SK-N-SH (cell line): ENCODE results near the gene ASTL. TPM values are rescaled to one million over a fixed set of nuclear protein-coding genes. Genes with fewer than 3 reads are reported as not detected.

Experiments used
- CTCF ChIA-PET: fragments of 300-600, 350-600 bp; formaldehyde crosslinking; extraction: SDS; loops from one replicate; lab custom pipeline; 2021; lab: Yijun Ruan, JAX
- POLR2A ChIA-PET: fragments of 350-600 bp; sonication (Branson Sonifier 250); formaldehyde crosslinking; extraction: SDS; loops from one replicate; lab custom pipeline; 2020; ENCODE audit warnings: antibody characterized with exemption, inconsistent platforms; lab: Yijun Ruan, JAX
- DNase-seq: peaks from one replicate; pipeline ENCODE4 v3.0.0; 2012
- H2AFZ ChIP-seq: fragments of 200-600 bp; sonication (generic); 2 replicates; pipeline ENCODE4 v1.8.1; 2016; ENCODE audit warnings: antibody characterized with exemption, mild to moderate bottlenecking, low read depth
- H3F3A ChIP-seq: fragments of 200-600 bp; sonication (generic); replicated peaks from 2 replicates; pipeline ENCODE3; 2016; ENCODE audit warnings: antibody characterized with exemption, mild to moderate bottlenecking; ENCODE audit not compliant: insufficient read depth
- H3K27ac ChIP-seq, 2 experiments: fragments of 200-500 bp in 1 of 2; fragments of 200-600 bp in 1 of 2; sonication (Bioruptor generic) in 1 of 2; sonication (generic), shearing (Covaris generic) in 1 of 2; 2 replicates each; pipeline versions ENCODE4 v1.5.1 to v1.6.1; 2014 to 2016; ENCODE audit warnings: low read depth in 2 of 2, inconsistent platforms in 1 of 2, low read length in 1 of 2, mild to moderate bottlenecking in 1 of 2, mixed read lengths in 1 of 2
- H3K27me3 ChIP-seq: fragments of 200-600 bp; sonication (generic), shearing (Covaris generic); 2 replicates; pipeline ENCODE4 v1.6.1; 2016; ENCODE audit warnings: mixed run types; ENCODE audit not compliant: insufficient read depth
- H3K36me3 ChIP-seq, 2 experiments: fragments of 200-500 bp in 1 of 2; fragments of 200-600 bp in 1 of 2; sonication (Bioruptor generic) in 1 of 2; sonication (generic) in 1 of 2; replicated peaks in 1 of 2; 2 replicates each; pipeline versions ENCODE3 to v1.5.1; 2014 to 2016; ENCODE audit warnings: low read length in 1 of 2, mild to moderate bottlenecking in 1 of 2; ENCODE audit not compliant: insufficient read depth in 2 of 2, control insufficient read depth in 1 of 2
- H3K4me1 ChIP-seq, 2 experiments: fragments of 200-500 bp in 1 of 2; fragments of 200-600 bp in 1 of 2; sonication (Bioruptor generic) in 1 of 2; sonication (generic), shearing (Covaris generic) in 1 of 2; 2 replicates each; pipeline versions ENCODE4 v1.5.1 to v1.6.1; 2014 to 2016; ENCODE audit warnings: low read depth in 1 of 2, low read length in 1 of 2, mixed run types in 1 of 2; ENCODE audit not compliant: insufficient read depth in 2 of 2, control insufficient read depth in 1 of 2
- H3K4me2 ChIP-seq: fragments of 200-600 bp; sonication (generic), shearing (Covaris generic); 2 replicates; pipeline ENCODE4 v1.6.1; 2017; ENCODE audit warnings: mixed run types
- H3K4me3 ChIP-seq, 2 experiments: fragments of 200-500 bp in 1 of 2; fragments of 200-600 bp in 1 of 2; sonication (Bioruptor generic) in 1 of 2; sonication (generic), shearing (Covaris generic) in 1 of 2; 2 replicates each; pipeline versions ENCODE4 v1.5.1 to v1.8.1; 2014 to 2016; ENCODE audit warnings: low read depth in 2 of 2, inconsistent platforms in 1 of 2, low read length in 1 of 2, mild to moderate bottlenecking in 1 of 2, mixed read lengths in 1 of 2, moderate library complexity in 1 of 2
- H3K79me2 ChIP-seq: fragments of 200-600 bp; sonication (generic); 2 replicates; pipeline ENCODE4 v1.8.1; 2017; ENCODE audit warnings: mild to moderate bottlenecking; ENCODE audit not compliant: insufficient read depth
- H3K9ac ChIP-seq: fragments of 200-600 bp; sonication (generic); 2 replicates; pipeline ENCODE4 v1.6.1; 2017; ENCODE audit warnings: mixed run types
- H3K9me2 ChIP-seq: fragments of 200-600 bp; sonication (generic); 2 replicates; pipeline ENCODE4 v1.6.1; 2017; ENCODE audit warnings: mixed run types
- H3K9me3 ChIP-seq: fragments of 200-600 bp; sonication (generic); 2 replicates; pipeline ENCODE4 v1.6.1; 2017; ENCODE audit warnings: mixed run types, mild to moderate bottlenecking, moderate library complexity
- H4K20me1 ChIP-seq: fragments of 200-600 bp; sonication (generic); 2 replicates; pipeline ENCODE4 v1.6.1; 2017; ENCODE audit warnings: mild to moderate bottlenecking, mixed run types; ENCODE audit not compliant: insufficient read depth
- CHD2 ChIP-seq: fragments of 150-350 bp; IDR thresholded peaks from 2 replicates; pipeline ENCODE4 v1.6.1; 2018; ENCODE audit warnings: low read length; ENCODE audit not compliant: partially characterized antibody
- ELF1 ChIP-seq: IDR thresholded peaks from 2 replicates; pipeline ENCODE4 v1.4.0; 2012
- EP300 ChIP-seq, 2 experiments: IDR thresholded peaks; 2 replicates each; pipeline versions ENCODE4 v1.4.0 to v1.6.1; 2012; ENCODE audit warnings: borderline replicate concordance in 1 of 2, low read depth in 1 of 2, low read length in 1 of 2
- FOSL2 ChIP-seq: IDR thresholded peaks from 2 replicates; pipeline ENCODE4 v1.4.0; 2012; ENCODE audit warnings: low read depth, mild to moderate bottlenecking, moderate library complexity, borderline replicate concordance
- FOXJ3 ChIP-seq: sonication (generic); formaldehyde crosslinking; IDR thresholded peaks from 2 replicates; pipeline ENCODE4 v1.5.1; 2020; ENCODE audit warnings: mild to moderate bottlenecking, missing genetic modification reagents
- GATA2 ChIP-seq: sonication (generic); formaldehyde crosslinking; IDR thresholded peaks from 2 replicates; pipeline ENCODE4 v1.5.0; 2020; ENCODE audit warnings: mild to moderate bottlenecking, missing genetic modification reagents
- MXI1 ChIP-seq: IDR thresholded peaks from 2 replicates; pipeline ENCODE4 v1.6.1; 2012; ENCODE audit warnings: mild to moderate bottlenecking, low read depth, low read length, improper control_type of control experiment
- NFIC ChIP-seq: IDR thresholded peaks from 2 replicates; pipeline ENCODE4 v1.4.0; 2012; ENCODE audit warnings: borderline replicate concordance
- NRF1 ChIP-seq: IDR thresholded peaks from 2 replicates; pipeline ENCODE4 v1.6.1; 2012; ENCODE audit warnings: low read depth, mild to moderate bottlenecking, low read length
- RAD21 ChIP-seq: IDR thresholded peaks from 2 replicates; pipeline ENCODE4 v1.6.1; 2012; ENCODE audit warnings: mild to moderate bottlenecking, low read length
- RCOR1 ChIP-seq: fragments of 150-350 bp; IDR thresholded peaks from 2 replicates; pipeline ENCODE4 v1.6.1; 2017; ENCODE audit warnings: antibody characterized with exemption, low read length
- RFX5 ChIP-seq: IDR thresholded peaks from 2 replicates; pipeline ENCODE4 v1.6.1; 2012; ENCODE audit warnings: mild to moderate bottlenecking, improper control_type of control experiment, low read length
- SMC3 ChIP-seq: IDR thresholded peaks from 2 replicates; pipeline ENCODE4 v1.6.1; 2012; ENCODE audit warnings: low read depth, low read length, improper control_type of control experiment
- TAF1 ChIP-seq: IDR thresholded peaks from 2 replicates; pipeline ENCODE4 v1.6.1; 2012; ENCODE audit warnings: low read depth, mild to moderate bottlenecking, low read length, moderate library complexity, borderline replicate concordance
- TEAD4 ChIP-seq: IDR thresholded peaks from 2 replicates; pipeline ENCODE4 v1.4.0; 2012; ENCODE audit warnings: mild to moderate bottlenecking, borderline replicate concordance; ENCODE audit not compliant: insufficient read depth
- WGBS: methylation state at CpG from one replicate; pipeline ENCODE4 v1.1.6; 2017; ENCODE audit warnings: low lambda C conversion rate; 5-methylcytosine and 5-hydroxymethylcytosine counted together
- polyA plus RNA-seq, 3 experiments: library from polyadenylated mRNA; depleted of rRNA; stranded (reverse); fragments of >200 nt; gene quantifications; 2 replicates each; pipeline ENCODE4 v1.2.3, GENCODE V29; 2012
- TF ChIP-seq, protein P1 (sequence below): IDR thresholded peaks from 2 replicates; pipeline ENCODE4 v1.4.0; 2012; ENCODE audit warnings: low read depth, borderline replicate concordance
- TF ChIP-seq, protein P2 (sequence below): fragments of 150-350 bp; IDR thresholded peaks from 2 replicates; pipeline ENCODE4 v1.6.1; 2017; ENCODE audit warnings: antibody characterized with exemption, low read length, low read depth, borderline replicate concordance
- TF ChIP-seq, protein P3 (sequence below): IDR thresholded peaks from 2 replicates; pipeline ENCODE4 v1.4.0; 2012; ENCODE audit warnings: low read depth
- TF ChIP-seq, protein P4 (sequence below): IDR thresholded peaks from 2 replicates; pipeline ENCODE4 v1.6.1; 2012; ENCODE audit warnings: mild to moderate bottlenecking, low read depth, low read length, moderate library complexity

ASTL gene
- polyA plus RNA-seq, 1 of the 3 experiments (the other 2 are of a cell fraction) = not detected

DNA sequence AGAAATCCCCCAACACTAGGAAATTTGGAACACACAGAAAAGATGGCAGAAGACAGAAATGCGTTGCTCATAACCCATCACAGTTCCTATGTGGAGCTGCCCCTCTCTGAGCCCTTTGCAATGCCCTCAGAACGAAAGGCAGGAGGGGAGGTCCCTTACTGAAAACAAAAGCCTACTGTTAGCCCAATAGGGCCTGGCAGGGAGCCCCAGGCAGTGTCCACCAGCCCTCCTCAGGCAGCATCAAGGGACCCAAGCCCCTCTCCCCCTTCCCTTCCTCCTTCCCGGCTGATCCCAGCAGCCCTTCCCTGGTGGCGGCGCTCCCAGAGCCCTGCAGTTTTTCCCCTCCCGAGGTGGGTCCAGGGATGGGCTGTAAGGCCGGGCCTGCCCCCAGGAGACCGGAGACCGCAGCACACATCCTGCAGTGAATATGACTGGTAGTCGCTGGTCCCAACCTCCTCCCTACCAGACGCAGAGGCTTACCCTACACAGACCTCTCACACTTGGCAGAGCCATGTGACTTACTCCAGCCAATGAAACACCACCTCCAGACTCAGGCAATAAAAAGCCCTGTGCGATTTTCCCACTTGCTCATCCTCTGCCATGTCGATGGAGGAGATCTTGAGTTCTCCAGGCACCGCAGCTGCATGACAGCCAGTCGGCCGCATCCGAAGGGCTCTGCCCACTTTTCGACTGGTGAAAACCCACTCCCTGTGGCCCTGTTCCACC lies 26.3 kb upstream of the ASTL start:
- Histone ChIP-seq H4K20me1 (no peaks in the 10 kb centered on the region), H2AFZ (no peak overlapping the region), H3K27me3 (no peaks in the 10 kb centered on the region), H3K9me2 (no peaks in the 10 kb centered on the region), H3F3A (peaks cover 8% of the 10 kb centered on the region), H3K27ac (no peak overlapping the region), H3K79me2 (no peaks in the 10 kb centered on the region), H3K4me3 (no peak overlapping the region), H3K9ac (no peak overlapping the region), H3K4me2 (no peak overlapping the region), H3K9me3 (no peaks in the 10 kb centered on the region), H3K36me3 (no peaks in the 10 kb centered on the region), H3K4me1 (no peaks in the 10 kb centered on the region)
- ChIA-PET CTCF (interaction anchor here (1.0 to 3.0 kb wide), 3 partner anchors 10 to 142 kb away, joined by 4 to 15 read pairs (median 6); no protein-coding TSS in a partner anchor), POLR2A (no interaction called here)
- 90% methylated on average over 17 of the region's 18 CpGs for WGBS
- TF ChIP-seq MXI1 (no peak), SMC3 (no peak), EP300 (IDR thresholded peaks at IDR 0.05; ENCODE audit: borderline replicate concordance in 1 of 2, low read depth in 1 of 2, low read length in 1 of 2) (no peak), FOSL2 (no peak)
- TF ChIP-seq, protein P1, sequence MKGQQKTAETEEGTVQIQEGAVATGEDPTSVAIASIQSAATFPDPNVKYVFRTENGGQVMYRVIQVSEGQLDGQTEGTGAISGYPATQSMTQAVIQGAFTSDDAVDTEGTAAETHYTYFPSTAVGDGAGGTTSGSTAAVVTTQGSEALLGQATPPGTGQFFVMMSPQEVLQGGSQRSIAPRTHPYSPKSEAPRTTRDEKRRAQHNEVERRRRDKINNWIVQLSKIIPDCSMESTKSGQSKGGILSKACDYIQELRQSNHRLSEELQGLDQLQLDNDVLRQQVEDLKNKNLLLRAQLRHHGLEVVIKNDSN = peak; percentile 32; the same call in 1 of the 2 replicates
- no peak for DNase-seq

DNA sequence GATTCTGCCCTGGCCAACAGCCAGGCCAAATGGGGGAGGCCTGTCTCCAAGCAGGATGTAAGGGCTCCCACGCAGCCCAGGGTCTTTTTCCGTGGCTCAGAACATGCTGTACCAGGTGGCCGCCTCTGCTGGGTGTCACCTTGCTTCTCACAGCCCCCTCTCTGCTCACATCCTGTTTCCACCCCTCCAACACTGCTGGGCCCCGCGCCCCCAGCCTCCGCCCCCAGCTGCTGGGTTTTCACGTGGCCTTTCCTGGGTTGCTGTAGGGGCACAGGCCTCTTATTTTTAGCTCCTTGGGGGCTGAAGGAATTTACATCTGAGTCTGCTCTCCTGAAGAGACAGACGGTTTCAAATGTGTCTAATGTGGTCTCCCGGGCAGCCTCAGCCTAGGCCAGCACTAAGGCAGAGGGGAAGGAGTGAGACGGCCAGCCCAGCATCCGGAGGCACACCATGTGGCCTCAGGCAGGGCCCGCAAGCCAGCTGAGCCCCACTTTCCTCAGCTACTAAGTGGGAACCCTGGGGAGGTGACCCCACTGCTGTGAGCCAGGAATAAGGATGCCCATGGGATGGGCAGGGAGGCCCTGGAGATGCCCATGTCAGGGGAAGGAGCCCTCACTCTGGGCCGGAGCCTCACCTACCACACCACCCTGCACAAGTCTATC lies 25.6 kb upstream of the ASTL start:
- Histone ChIP-seq H3K9ac (no peak overlapping the region), H3K9me3 (no peaks in the 10 kb centered on the region), H3F3A (peaks cover under 1% of the 10 kb centered on the region), H3K4me2 (no peak overlapping the region), H3K36me3 (no peaks in the 10 kb centered on the region), H3K9me2 (no peaks in the 10 kb centered on the region), H3K4me3 (no peak overlapping the region), H3K27me3 (no peaks in the 10 kb centered on the region), H3K79me2 (no peaks in the 10 kb centered on the region), H4K20me1 (no peaks in the 10 kb centered on the region), H2AFZ (no peak overlapping the region), H3K4me1 (no peaks in the 10 kb centered on the region), H3K27ac (no peak overlapping the region)
- ChIA-PET POLR2A (no interaction called here), CTCF (interaction anchor here (1.2 to 3.0 kb wide), 3 partner anchors 11 to 142 kb away, joined by 5 to 15 read pairs (median 6); no protein-coding TSS in a partner anchor)
- no peak for TF ChIP-seq CHD2
- no peak for TF ChIP-seq GATA2 (CRISPR knock-in tag)
- TF ChIP-seq NFIC = no peak
- no peak for TF ChIP-seq RFX5
- TF ChIP-seq, protein P2, sequence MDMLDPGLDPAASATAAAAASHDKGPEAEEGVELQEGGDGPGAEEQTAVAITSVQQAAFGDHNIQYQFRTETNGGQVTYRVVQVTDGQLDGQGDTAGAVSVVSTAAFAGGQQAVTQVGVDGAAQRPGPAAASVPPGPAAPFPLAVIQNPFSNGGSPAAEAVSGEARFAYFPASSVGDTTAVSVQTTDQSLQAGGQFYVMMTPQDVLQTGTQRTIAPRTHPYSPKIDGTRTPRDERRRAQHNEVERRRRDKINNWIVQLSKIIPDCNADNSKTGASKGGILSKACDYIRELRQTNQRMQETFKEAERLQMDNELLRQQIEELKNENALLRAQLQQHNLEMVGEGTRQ = no peak
- TF ChIP-seq, protein P3, sequence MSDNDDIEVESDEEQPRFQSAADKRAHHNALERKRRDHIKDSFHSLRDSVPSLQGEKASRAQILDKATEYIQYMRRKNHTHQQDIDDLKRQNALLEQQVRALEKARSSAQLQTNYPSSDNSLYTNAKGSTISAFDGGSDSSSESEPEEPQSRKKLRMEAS = no peak
- TF ChIP-seq ELF1 = no peak
- TF ChIP-seq TEAD4 = no peak
- no peak for TF ChIP-seq RAD21
- TF ChIP-seq, protein P4, sequence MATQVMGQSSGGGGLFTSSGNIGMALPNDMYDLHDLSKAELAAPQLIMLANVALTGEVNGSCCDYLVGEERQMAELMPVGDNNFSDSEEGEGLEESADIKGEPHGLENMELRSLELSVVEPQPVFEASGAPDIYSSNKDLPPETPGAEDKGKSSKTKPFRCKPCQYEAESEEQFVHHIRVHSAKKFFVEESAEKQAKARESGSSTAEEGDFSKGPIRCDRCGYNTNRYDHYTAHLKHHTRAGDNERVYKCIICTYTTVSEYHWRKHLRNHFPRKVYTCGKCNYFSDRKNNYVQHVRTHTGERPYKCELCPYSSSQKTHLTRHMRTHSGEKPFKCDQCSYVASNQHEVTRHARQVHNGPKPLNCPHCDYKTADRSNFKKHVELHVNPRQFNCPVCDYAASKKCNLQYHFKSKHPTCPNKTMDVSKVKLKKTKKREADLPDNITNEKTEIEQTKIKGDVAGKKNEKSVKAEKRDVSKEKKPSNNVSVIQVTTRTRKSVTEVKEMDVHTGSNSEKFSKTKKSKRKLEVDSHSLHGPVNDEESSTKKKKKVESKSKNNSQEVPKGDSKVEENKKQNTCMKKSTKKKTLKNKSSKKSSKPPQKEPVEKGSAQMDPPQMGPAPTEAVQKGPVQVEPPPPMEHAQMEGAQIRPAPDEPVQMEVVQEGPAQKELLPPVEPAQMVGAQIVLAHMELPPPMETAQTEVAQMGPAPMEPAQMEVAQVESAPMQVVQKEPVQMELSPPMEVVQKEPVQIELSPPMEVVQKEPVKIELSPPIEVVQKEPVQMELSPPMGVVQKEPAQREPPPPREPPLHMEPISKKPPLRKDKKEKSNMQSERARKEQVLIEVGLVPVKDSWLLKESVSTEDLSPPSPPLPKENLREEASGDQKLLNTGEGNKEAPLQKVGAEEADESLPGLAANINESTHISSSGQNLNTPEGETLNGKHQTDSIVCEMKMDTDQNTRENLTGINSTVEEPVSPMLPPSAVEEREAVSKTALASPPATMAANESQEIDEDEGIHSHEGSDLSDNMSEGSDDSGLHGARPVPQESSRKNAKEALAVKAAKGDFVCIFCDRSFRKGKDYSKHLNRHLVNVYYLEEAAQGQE = no peak
- TF ChIP-seq TAF1 = no peak
- no peak for TF ChIP-seq MXI1
- TF ChIP-seq SMC3 = no peak
- no peak for TF ChIP-seq RCOR1
- no peak for TF ChIP-seq NRF1
- TF ChIP-seq FOXJ3 (CRISPR knock-in tag) = no peak
- WGBS = 90% methylated on average over 10 of the region's 13 CpGs
- no peak for DNase-seq
